MM.1S (cell line): ENCODE data around the gene ADGRL3.

Source experiments
- DNase-seq: peaks from one replicate; pipeline ENCODE4 v3.0.0-alpha.2; 2015
- H2AFZ ChIP-seq: fragments of 300-600 bp; sonication (generic); 2 replicates; pipeline ENCODE4 v1.6.0; 2016; ENCODE audit warnings: antibody characterized with exemption, low read length
- H3F3A ChIP-seq: fragments of 300-600 bp; sonication (generic); 2 replicates; pipeline ENCODE4 v1.6.1; 2016; ENCODE audit warnings: mild to moderate bottlenecking, antibody characterized with exemption, low read length, moderate library complexity, mixed read lengths; ENCODE audit not compliant: insufficient read depth
- H3K27ac ChIP-seq: fragments of 300-600 bp; sonication (generic); 2 replicates; pipeline ENCODE4 v1.5.1; 2016; ENCODE audit warnings: mild to moderate bottlenecking, low read length
- H3K27me3 ChIP-seq: fragments of 300-600 bp; sonication (generic); replicated peaks from 2 replicates; pipeline ENCODE4 v1.6.0; 2016; ENCODE audit warnings: low read length; ENCODE audit not compliant: insufficient read depth
- H3K36me3 ChIP-seq: fragments of 300-600 bp; sonication (generic); replicated peaks from 2 replicates; pipeline ENCODE4 v1.6.1; 2016; ENCODE audit warnings: mild to moderate bottlenecking, low read length, mixed read lengths; ENCODE audit not compliant: insufficient read depth
- H3K4me1 ChIP-seq: fragments of 300-600 bp; sonication (generic); 2 replicates; pipeline ENCODE4 v1.6.1; 2016; ENCODE audit warnings: low read length, mixed read lengths
- H3K4me2 ChIP-seq: fragments of 300-600 bp; sonication (generic); 2 replicates; pipeline ENCODE4 v1.6.0; 2016; ENCODE audit warnings: low read depth, low read length
- H3K4me3 ChIP-seq: fragments of 300-600 bp; sonication (generic); 2 replicates; pipeline ENCODE4 v1.5.1; 2016; ENCODE audit warnings: low read length, mixed read lengths
- H3K79me2 ChIP-seq: fragments of 300-600 bp; sonication (generic); 2 replicates; pipeline ENCODE4 v1.6.1; 2016; ENCODE audit warnings: mixed run types, low read length, mixed read lengths
- H3K9ac ChIP-seq: fragments of 300-600 bp; sonication (generic); 2 replicates; pipeline ENCODE4 v1.6.1; 2016; ENCODE audit warnings: low read length, mixed read lengths
- H3K9me2 ChIP-seq: fragments of 300-600 bp; sonication (generic); replicated peaks from 2 replicates; pipeline ENCODE4 v1.6.1; 2016; ENCODE audit warnings: mild to moderate bottlenecking, low read length, mixed read lengths; ENCODE audit not compliant: insufficient read depth
- H3K9me3 ChIP-seq: fragments of 300-600 bp; sonication (generic); replicated peaks from 2 replicates; pipeline ENCODE4 v1.6.1; 2016; ENCODE audit warnings: mild to moderate bottlenecking, low read length, mixed read lengths; ENCODE audit not compliant: insufficient read depth
- H4K20me1 ChIP-seq: fragments of 300-600 bp; sonication (generic); 2 replicates; pipeline ENCODE4 v1.6.1; 2016; ENCODE audit warnings: mild to moderate bottlenecking, low read length, moderate library complexity, mixed read lengths; ENCODE audit not compliant: insufficient read depth
- EZH2 ChIP-seq: fragments of 300-600 bp; sonication (generic); optimal IDR thresholded peaks from 2 replicates; pipeline ENCODE3; 2017; ENCODE audit warnings: low read depth, mild to moderate bottlenecking, antibody characterized with exemption, low read length, mixed read lengths
- EZH2phosphoT487 ChIP-seq: fragments of 300-600 bp; sonication (generic); IDR thresholded peaks from 2 replicates; pipeline ENCODE4 v1.6.1; 2018; ENCODE audit warnings: antibody characterized with exemption, low read length
- TF ChIP-seq, protein P1 (sequence below): fragments of 300-600 bp; sonication (generic); IDR thresholded peaks from 2 replicates; pipeline ENCODE4 v1.5.1; 2016; ENCODE audit warnings: antibody characterized with exemption, low read length, mixed read lengths

ADGRL3 gene

DNA sequence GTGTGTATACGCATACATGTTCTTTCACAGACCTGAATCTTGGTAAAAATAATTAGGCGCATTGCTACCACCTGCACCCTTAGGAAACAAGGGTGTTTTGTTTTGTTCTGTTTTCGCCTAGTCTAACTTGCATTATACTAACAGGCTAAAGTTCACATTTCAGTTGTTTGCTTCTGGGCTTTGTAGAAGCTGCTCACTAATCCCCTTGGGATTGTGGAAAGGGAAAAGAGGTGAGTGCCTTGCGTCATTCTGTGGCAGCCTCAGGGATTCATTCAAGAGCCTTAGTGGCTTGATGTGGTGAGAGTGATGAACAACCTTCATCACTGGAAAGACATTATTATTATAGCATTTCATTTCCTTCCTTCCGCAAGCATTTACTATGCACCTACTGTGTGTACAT, 331.1 kb downstream of the ADGRL3 start:
- Histone ChIP-seq H3F3A (no peaks in the 10 kb centered on the region), H3K27ac (no peak overlapping the region), H4K20me1 (no peaks in the 10 kb centered on the region), H3K36me3 (no peaks in the 10 kb centered on the region), H3K9me3 (no peaks in the 10 kb centered on the region), H3K4me2 (no peak overlapping the region), H3K4me3 (no peak overlapping the region), H3K9me2 (no peaks in the 10 kb centered on the region), H3K4me1 (no peaks in the 10 kb centered on the region), H3K79me2 (no peaks in the 10 kb centered on the region), H2AFZ (no peak overlapping the region), H3K27me3 (no peaks in the 10 kb centered on the region), H3K9ac (no peak overlapping the region)
- TF ChIP-seq EZH2phosphoT487, result no peak
- no peak for TF ChIP-seq EZH2
- TF ChIP-seq, protein P1, sequence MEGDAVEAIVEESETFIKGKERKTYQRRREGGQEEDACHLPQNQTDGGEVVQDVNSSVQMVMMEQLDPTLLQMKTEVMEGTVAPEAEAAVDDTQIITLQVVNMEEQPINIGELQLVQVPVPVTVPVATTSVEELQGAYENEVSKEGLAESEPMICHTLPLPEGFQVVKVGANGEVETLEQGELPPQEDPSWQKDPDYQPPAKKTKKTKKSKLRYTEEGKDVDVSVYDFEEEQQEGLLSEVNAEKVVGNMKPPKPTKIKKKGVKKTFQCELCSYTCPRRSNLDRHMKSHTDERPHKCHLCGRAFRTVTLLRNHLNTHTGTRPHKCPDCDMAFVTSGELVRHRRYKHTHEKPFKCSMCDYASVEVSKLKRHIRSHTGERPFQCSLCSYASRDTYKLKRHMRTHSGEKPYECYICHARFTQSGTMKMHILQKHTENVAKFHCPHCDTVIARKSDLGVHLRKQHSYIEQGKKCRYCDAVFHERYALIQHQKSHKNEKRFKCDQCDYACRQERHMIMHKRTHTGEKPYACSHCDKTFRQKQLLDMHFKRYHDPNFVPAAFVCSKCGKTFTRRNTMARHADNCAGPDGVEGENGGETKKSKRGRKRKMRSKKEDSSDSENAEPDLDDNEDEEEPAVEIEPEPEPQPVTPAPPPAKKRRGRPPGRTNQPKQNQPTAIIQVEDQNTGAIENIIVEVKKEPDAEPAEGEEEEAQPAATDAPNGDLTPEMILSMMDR, result no peak
- DNase-seq, result no peak

DNA sequence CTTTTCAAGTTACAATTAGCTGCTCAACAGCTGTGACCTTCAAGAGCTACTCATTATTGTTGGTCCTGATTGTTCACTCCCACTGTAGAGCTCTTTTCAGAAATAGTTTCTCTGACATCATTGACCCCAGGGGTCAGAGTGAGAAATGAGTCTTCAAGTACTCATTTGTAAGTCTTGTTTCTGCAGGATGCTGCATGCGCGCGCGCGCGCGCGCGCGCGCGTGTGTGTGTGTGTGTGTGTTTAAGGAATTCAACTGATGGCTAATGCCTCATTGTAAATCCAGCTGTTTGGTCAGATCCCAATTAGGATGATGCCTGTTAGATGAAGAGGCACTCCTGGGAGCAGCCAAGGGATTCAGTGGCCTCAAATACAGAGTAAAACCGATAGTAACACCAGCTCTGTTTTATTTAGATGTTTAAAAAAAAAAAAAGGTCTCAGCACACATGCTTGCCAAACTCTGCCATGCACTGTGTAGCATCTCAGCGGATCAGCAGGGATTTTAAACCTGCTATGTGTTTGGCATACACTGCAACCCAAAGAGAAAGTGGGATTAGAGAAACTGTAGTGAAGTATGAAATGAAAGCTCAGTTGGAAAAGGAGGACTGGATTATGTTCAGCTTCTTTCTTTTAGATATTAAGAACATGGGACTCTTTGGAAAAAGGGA, 332.3 kb downstream of the ADGRL3 start:
- no peak for DNase-seq
- no peaks in the 10 kb centered on the region for H3K9me2 ChIP-seq
- no peaks in the 10 kb centered on the region for H3K79me2 ChIP-seq
- no peak for TF ChIP-seq EZH2phosphoT487
- TF ChIP-seq, protein P1, result no peak
- TF ChIP-seq EZH2, result no peak
- H3K4me1 ChIP-seq, result no peaks in the 10 kb centered on the region
- no peaks in the 10 kb centered on the region for H4K20me1 ChIP-seq
- no peak overlapping the region for H3K9ac ChIP-seq
- H2AFZ ChIP-seq, result no peak overlapping the region
- no peaks in the 10 kb centered on the region for H3F3A ChIP-seq
- H3K27ac ChIP-seq, result no peak overlapping the region
- no peak overlapping the region for H3K4me2 ChIP-seq
- no peaks in the 10 kb centered on the region for H3K36me3 ChIP-seq
- H3K9me3 ChIP-seq, result no peaks in the 10 kb centered on the region
- H3K4me3 ChIP-seq, result no peak overlapping the region
- no peaks in the 10 kb centered on the region for H3K27me3 ChIP-seq

DNA sequence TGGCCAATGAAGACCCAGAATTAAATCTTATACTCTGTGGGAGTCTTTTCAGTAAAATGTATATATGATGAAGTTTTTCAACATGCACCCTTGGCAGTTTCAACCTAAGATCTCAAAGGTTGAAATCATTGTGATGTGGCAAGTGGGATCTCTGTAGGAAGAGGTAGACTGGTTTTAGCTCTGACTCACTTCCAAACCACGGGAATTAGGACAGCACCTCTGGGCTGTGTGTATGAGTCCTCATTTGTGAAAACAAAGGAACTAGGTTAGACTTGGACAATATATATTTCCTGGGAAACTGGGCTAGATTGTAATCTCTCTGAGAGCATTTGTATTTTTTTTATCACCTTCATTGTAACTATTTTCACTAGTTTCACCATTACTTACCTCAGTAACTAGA, 333.0 kb downstream of the ADGRL3 start:
- Histone ChIP-seq H3F3A (no peaks in the 10 kb centered on the region), H2AFZ (no peak overlapping the region), H3K9me2 (no peaks in the 10 kb centered on the region), H3K27ac (no peak overlapping the region), H4K20me1 (no peaks in the 10 kb centered on the region), H3K36me3 (no peaks in the 10 kb centered on the region), H3K79me2 (no peaks in the 10 kb centered on the region), H3K4me2 (no peak overlapping the region), H3K9me3 (no peaks in the 10 kb centered on the region), H3K4me3 (no peak overlapping the region), H3K27me3 (no peaks in the 10 kb centered on the region), H3K9ac (no peak overlapping the region), H3K4me1 (no peaks in the 10 kb centered on the region)
- TF ChIP-seq, protein P1, result no peak
- DNase-seq, result no peak
